HG03565 (cell line): ENCODE measurements around the gene HYAL2.

ENCODE experiments used
- ATAC-seq: cut with Tn5 transposase; IDR thresholded peaks from one replicate; pipeline ENCODE4 v1.9.1; 2021; ENCODE audit warnings: mild to moderate bottlenecking, moderate library complexity; ENCODE audit not compliant: unreplicated experiment

Gene HYAL2

DNA sequence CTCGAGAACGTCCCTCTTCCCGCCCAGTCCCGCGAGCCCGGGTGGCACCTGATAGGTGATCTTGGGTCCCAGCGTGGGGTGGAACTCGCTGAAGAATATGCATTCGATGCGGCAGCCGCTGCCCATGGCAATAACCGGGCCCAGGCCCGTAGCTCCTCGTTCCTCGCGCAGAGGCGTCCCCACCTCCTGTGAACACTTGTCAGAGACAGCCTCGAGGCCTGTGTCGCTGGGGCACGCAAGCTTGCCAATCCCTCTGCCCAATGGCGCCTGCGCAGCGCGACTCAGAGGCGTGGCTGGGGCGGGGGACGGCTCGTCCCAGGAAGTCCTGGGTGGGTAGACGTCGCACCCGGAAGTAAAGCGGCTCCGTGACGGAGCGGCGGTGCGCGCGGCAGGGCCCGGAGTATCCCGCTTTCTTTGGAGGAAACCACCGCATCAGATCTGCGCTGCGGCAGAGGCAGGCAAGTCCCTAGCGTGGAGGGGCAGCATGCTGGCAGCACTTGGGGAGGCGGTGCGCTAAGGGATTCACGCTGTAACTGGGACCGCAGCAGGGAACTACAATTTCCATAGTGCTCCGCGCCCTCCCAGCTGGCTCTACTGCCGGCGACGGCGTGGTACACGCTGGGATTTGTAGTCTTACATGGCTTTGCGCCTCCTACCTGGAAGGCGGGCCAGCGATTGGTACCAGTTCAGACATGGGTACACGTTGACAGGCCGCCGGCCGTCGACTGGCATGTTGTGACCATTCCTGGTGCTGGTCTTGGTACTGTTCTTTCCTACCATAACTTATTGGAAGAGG lies 28.2 kb upstream of the HYAL2 start, which contains the start of the genes CYB561D2 and NPRL2:
Gene CYB561D2 (plus strand): TSS at position 336 of the 796 bp plus-strand sequence. CDS start 572 bp downstream, outside the sequence.
Gene NPRL2 (minus strand): TSS at position 249 of the 796 bp plus-strand sequence. CDS start 123 bp downstream, at position 126.
- peak; percentile 69 for ATAC-seq

DNA sequence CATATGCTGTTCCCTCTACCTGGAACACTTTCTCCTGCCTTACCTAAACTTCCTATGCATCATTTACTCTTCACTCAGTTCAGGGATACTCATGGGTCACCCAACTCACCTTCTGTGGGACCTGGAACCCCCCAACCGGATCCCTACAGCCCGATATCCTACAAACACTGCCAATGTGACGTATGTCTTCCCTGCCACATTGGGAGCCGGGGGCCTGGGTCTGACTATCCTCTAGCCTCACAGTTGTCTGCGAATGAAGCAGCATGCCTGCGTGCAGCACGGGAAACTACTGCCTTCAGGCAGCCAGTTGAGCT lies 27.6 kb upstream of the HYAL2 start:
- no peak for ATAC-seq

DNA sequence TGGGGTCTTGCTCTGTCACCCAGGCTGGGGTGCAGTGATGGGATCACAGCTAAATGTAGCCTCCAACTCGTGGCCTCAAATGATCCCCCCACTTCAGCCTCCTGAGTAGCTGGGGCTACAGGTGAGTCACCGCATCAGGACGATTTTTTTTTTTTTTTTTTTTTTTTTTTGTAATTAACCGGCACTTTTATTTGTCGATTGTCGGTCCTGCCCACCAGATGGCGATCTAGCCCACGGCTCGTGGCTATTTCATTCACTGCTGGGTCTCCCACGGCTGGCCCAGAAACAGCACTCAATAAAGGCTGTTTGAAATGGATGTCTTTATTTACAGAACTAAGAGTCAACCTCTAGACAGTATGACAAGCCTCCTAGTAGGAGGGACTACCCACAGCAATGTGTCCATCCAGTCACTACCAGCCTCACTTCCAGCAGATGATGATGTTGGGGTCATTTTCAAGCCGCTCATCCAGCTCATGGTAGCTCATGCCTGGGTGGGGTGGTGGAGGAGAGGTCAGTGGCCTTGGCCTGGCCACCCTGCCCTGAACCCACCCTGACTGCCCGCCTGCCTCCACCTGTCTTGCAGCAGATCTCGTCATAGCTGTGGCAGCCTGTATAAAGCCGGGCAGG lies 24.8 kb upstream of the HYAL2 start:
- no peak for ATAC-seq

DNA sequence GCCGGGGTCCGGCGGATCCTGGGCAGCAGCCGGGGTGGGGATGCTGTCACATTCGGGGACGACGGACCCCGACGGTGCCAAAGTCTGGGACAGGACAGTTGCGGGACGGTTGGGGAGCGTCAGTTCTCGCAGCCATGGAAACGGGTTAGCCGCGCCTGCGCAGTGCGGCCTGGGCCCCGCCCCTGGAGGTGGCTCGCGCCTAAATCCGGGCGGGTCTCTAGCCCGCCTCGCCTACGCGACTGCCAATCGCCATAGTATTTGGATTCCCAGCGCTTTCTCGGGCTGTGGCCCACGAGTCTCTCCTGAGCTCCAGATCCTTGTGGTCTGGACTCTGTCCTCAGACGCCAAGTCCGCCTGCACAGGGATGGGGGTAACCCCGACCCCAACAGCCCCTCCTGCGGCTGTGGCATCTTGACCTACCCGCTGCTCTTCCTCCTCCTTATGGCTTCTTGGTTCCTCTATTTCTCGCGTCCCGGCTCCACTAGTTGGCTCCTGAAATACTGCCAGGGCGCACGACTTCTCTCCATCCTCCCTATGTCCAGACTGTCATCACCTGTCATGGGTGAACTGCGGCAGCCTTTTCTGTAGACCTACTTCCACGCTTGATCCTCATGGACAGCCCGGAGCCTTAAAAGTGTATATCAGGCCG lies 23.2 kb upstream of the HYAL2 start, which contains the start of gene ZMYND10:
Gene ZMYND10 (minus strand): TSS at position 147 of the 649 bp plus-strand sequence. CDS start 153 bp downstream, outside the sequence.
- no peak for ATAC-seq

DNA sequence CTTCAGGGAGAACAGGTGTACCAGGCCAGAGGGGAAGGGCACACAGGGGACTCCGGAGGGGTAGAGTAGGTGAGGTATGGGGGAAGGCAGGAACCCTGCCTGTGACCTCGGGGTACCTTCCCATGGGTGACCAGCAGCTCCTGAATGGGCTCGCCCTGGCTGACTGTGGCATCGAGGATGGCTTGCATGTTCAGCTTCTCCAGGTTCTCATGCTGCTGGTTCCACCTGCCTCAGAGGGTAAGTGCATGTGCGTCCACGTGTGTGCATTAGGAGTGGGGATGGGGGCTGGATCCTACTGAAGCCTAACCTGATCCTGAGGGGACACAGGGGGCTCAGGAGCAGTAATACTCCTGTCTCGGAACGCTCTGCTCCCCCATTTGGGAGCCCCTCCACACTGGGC lies 22.5 kb upstream of the HYAL2 start:
- ATAC-seq = no peak

DNA sequence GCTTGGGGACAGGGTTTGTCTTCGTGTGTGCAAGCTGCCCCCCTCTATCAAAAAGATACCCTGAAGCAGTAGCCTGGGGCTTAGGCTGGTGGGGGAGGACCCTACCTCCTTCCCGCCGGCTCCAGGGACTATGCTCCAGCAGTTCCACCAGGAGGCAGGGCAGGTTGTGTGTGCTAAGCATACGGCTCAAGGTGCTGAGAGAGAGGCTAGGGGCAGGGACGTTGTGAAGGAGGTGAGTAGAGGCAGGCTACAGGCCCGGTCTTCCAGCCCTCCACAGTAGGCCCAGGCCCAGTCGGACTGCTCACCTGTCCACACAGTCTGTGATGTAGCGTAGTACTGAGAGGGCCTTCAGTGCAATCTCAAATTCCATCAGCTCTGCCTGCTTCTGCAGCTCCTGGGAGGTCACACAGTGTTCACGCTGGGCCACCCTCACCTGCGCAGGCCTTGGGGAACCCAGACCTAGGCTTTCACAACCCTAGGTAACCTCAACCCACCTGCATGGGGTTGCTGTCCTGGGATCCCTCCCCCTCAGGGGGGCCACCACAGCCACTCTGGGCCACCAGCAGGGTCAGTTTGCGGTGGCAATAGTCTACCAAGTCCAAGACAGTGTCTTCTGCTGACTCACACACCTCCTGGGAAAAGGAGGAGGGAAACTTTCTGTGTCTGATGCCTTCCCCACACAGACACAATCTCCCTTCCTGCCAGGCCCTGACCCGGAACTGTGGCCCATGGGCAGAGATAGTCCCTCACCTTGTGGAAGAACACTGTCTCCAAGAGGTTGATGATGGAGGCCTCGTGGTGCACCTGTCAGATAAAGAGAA lies 20.5 kb upstream of the HYAL2 start:
- ATAC-seq = no peak

DNA sequence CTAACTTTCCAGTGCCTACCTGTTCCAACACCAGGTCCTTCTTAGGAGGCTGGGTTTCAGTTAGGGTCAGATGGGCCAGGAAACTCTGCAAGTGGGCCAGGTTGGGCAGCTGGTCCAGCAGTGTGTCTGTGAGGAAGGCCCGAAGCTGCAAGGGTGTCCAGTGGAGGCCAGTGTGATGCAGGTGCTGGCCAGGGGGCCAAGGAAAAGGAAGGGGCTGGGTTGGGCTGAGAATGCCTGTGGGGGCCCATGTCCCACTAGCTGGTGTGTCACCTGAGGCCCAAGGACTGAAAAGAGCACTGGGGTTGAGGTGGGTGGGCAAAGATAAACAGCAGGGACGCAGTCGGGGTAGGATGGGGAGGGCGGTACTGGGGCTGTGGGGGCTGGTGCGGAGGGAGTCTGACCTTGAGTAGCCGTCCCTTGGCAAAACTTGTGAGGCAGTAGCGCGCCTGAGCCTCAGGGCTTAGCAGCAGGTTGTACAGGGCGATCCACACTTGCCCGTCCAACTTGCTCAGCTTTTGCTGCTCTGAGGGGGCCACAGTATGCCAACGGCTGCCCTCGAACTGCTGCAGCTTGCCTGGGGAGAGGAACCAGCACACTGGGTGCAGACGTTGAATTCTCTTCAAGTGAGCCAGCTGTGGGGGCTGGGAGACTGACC lies 19.6 kb upstream of the HYAL2 start:
- ATAC-seq = no peak

DNA sequence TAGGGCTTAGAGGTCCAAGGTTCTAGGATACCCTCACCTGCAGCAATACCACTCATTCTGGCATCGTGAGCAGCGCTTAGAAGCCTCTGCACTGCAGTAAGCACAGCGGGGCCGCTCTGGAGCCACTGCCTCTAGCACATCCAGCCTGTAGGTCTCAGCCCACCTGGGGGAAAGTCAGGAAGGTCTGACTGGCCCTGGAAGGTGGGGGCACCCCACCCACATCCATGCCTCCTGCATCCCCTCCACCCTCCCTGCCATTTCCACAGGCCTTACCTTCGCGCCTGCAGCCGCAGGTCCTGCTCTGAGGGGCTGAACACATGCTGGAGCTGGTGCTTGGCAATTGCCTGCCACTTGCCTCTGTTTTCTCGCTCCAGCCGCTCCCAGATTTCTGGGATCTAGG lies 19.0 kb upstream of the HYAL2 start:
- ATAC-seq = no peak

DNA sequence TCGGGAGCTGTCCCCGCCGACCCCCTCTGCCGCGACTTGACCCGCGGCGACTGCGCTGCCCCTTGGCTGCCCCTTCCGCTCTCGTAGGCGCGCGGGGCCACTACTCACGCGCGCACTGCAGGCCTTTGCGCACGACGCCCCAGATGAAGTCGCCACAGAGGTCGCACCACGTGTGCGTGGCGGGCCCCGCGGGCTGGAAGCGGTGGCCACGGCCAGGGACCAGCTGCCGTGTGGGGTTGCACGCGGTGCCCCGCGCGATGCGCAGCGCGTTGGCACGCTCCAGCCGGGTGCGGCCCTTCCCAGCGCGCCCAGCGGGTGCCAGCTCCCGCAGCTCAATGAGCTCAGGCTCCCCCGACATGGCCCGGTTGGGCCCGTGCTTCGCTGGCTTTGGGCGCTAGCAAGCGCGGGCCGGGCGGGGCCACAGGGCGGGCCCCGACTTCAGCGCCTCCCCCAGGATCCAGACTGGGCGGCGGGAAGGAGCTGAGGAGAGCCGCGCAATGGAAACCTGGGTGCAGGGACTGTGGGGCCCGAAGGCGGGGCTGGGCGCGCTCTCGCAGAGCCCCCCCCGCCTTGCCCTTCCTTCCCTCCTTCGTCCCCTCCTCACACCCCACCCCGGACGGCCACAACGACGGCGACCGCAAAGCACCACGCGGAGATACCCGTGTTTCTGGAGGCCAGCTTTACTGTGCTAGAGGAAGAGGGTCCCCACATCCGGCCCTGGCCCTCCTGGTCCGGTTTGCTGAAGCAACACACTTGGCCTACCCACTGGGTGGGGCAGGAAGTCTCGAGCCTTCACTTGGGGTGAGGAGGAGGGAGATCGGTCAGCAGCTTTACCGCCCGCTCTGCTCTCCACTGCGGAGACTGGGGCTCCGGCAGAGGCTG lies 18.1 kb upstream of the HYAL2 start, which contains the start of gene RASSF1:
Gene RASSF1 (minus strand): TSS at position 389 of the 882 bp plus-strand sequence. CDS start 31 bp downstream, at position 358.
- no peak for ATAC-seq

DNA sequence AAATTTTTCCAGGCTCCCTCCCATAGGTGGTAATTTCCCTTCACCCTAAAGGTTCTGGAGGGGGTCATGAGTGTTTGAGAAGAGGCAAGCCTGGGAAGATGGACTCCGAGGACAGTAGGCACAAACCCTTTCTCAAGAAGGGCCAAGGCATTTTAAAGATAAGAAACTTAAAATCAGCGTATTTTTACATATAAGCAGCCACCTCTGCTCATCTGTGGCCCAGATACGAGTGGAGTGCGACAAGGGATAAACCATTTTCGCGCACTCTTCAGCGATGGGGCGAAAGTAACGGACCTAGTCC lies 17.6 kb upstream of the HYAL2 start:
- no peak for ATAC-seq

DNA sequence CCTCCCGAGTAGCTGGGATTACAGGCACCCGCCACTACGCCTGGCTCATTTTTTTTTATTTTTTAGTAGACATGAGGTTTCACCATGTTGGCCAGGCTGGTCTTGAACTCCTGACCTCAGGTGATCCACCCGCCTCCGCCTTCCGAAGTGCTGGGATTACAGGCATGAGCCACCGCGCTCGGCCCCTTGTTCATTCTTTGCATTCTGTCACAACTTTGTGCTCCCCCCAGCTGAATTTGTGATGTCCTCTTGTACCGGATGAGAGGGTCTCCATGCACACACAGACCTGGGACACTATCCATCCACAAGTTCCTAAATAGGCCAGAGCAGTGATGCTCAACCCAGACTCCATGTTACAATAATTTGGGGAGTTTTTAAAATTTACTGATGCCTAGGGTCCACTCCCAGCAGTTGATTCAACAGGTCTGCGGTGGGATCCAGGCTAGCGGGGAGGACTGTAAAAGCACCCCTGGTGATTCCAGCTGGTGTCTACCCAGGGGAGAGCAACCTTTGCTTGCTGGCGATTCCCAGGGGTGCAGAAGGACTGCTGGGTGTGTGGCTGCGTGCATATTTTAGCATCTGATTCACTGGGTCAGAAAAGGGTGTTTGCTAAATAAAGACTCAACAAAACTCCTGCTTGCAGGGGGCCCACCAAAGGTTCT lies 17.1 kb upstream of the HYAL2 start:
- ATAC-seq = no peak

DNA sequence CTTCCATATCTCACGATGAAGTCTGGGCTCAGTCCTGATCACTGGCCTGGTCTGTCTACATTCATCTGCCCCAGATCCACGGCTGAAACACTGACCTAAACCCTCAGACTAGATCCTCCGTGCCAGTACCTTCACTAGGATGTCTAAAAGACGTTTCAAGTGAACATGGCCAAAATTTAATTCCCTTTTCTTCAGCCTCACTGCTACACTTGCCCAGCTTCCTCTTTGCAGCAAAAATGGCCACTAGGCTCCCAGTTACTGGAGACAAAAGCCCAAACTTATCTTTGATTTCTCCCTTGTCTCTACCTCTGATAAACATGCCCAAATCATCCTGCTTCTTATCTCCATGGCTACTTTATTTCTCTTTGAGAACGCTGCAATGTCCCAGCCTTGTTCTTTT lies 16.4 kb upstream of the HYAL2 start:
- ATAC-seq = no peak

DNA sequence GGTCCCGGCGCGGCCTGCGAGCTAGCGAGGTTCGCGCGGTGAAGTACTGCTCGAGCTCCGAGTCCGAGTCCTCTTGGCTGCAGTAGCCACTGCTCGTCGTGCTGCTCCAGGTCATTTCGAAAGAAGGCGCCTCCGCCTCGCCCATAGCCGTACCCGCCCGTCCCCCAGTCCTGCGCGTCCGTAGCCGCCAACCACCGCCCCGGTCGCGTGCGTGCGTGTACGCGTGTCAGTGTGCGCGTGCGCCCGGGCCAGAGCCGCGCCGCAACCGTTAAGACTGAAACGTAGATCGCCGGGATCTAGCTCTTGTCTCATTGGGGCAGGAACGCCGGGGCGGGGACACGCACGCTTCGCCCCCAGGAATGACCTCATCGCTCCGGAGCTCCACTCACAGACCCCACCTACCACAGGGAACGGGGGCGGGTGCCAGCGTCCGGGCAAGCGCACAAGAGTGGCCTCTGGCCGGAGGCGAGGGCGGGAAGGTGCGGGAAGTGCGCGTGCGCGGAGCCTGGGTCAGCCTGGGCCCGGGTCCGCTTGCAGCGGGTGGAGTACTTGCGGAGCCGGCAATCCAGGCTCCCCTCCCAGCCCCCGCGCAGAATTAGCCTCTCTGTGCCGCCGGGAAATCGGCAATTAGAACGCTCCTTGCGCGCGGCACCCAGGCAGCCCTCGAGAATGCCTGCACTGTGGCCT lies 14.8 kb upstream of the HYAL2 start:
- peak; percentile 68 for ATAC-seq

DNA sequence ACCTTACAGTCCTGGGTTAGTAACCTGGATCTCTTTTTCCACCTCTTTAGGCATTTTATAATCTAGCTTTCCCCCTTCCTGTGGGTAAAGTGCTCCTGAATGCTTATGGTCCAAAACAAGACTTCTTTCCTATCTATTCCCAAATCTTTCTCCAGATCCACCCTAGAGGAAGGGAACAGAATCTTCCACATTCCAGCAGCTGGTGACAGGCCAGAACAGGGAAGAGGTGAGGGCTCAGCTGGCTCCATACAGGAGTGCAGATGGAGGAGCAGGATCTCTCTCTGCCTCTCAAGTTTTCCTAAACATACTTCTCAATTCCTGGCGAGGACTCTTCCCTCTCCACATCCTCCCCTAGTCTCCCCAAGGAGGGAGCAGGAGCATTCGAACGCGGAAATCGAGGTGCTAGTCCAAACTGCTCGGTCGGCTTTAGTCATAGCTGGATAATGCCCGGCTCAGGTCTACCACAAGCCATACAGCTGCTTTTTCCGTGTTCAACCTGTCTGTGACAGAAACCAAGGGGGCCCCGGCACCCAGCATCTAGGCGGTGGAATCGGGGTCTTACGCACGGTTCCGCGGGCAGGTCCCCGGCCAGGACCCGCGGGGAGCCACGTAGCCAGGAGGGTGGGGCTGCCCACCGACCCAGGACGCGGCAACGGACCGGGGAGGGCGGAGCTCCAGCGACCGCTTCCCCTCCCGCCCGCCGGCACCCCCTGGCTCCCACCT lies 14.1 kb upstream of the HYAL2 start:
- ATAC-seq = peak; percentile 3

DNA sequence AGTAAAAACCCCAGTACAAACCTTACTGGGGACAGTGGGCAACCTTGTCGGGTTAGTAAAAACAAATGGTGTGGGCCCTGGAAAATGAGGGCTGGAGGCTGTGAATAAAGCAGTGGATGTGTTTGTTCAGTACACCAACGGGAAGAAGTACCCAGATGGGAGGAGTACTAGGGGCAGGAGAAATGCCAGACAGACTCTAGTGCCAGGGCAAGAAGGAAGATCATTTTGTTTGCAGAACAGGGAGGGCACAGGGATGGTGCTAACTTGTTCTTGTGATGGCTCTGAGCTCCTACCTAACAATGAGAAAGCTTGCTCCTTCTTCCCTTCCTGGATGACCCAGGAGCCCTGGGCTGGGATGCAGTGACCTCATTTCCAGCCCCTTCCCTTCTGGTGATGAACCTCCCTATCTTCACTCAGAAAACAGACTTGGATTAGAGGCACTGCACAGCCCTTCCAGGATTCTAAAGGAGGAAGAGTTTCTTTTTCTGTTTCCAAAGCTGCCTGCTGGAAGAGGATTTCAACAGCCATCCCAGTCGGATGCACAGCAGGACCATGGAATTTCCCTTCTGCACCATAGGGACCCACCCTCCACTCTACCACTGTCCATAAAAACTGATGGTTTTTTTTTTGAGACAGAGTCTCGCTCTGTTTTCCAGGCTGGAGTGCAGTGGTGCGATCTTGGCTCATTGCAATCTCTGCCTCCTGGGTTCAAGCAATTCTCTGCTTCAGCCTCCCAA lies 12.0 kb upstream of the HYAL2 start:
- ATAC-seq = no peak

DNA sequence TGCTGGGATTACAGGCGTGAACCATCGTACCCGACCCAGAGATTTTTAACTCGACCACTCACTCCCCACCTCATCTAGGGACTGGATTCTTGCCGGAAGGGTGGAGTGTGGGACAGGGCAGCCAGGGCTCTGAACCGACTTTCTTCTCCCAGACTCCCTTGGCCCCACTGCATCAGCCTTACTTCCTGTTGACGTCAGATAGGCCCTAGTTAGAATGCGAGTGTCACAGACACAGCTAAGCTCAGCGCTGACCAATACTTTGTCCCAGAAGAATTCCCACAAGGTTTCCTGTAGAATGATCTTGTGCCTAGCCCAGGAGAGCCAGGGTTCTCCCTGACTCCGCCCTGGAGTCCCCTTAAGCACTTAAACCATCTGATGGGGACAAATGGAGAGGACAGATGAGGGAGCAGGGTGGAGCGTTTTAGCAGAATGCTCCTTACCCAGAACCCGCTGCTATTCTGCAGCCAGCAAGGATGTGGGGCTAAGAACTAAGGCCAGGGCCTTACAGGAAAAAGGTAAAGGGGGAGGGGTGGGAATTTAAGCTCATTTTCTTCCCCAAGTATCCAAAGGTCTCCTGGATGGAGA lies 11.3 kb upstream of the HYAL2 start:
- no peak for ATAC-seq
